ENCODE measurements around the gene COQ7.

The COQ7 gene

DNA sequence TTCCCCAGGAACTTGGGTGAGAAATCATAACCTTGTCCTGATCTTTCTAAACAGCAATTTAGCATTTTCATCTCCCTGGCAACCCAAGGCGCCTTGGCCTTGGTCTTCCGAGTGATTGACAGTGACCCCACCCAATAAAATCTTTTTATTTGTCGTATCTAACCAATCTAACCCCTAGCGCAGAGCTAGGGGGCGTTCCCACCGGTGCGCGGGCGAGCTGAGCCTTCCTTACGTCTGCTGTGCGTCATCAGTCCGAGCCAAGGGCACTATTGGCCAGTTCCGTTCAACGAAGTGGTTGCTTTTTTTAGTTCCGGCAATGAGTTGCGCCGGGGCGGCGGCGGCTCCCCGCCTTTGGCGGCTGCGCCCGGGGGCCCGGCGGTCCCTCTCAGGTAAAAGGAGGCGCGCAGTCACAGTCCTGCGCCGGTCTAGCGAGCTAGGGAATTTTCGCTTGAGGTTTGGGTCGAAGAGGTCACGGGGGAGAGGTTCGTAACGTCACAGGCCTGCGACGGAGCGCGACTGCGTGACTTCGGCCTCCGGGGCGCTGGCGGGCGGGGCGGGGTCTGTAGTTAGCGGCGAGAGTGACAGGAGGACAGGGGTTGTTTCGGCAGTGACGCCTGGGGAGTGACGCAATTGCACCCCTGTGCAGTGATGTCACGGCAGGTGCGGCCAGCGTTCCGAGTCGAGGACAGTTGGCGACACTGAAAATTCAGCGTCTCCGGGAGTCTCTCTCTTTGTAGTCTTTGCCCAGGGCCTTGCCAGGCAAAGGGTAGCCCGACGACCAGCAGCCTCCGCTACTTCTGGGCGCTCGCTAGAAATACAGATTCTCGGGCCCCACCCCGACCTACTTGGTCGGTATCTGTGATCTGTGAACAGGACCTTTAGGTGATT is at the start of gene COQ7:
TSS of gene COQ7 (plus strand) at position 266 of the 888 bp plus-strand sequence. CDS start at position 317, 51 bp downstream.
- peak; percentile 98 for DNase-seq

DNA sequence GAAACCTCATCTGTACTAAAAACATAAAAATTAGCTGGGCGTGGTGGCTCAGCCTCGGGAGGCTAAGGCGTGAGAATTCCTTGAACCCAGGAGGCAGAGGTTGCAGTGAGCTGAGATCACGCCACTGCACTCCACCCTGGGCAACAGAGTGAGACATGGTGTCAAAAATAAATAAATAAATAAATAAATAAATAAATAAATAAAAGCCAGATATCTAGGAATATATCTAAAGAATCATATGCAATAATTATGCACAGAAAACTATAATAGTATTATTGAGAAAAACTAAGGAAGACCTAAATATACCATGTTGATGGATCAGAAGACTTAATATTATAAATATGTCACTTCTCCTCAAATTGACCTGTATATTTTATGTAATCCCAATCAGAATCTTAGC is 46.7 kb upstream of the COQ7 start:
- DNase-seq = no peak

DNA sequence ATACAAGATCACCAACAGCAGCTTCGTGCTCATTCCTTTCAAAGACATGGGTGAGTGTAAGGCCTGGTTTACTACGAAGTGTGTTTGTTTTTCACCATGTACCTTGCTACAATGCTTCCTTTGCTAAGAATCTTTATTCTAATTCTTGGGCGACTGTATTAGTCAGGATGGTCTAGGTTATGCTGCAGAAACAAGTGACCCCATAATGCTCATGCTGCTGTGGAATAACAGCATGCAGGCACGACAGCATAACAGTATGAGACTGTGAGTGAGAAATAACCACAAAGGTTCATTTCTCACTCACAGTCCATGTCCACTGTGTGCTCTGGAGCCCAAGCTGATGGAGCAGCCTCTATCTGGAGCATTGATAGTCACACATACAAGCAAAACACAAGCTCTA is 45.7 kb upstream of the COQ7 start:
- DNase-seq = no peak

DNA sequence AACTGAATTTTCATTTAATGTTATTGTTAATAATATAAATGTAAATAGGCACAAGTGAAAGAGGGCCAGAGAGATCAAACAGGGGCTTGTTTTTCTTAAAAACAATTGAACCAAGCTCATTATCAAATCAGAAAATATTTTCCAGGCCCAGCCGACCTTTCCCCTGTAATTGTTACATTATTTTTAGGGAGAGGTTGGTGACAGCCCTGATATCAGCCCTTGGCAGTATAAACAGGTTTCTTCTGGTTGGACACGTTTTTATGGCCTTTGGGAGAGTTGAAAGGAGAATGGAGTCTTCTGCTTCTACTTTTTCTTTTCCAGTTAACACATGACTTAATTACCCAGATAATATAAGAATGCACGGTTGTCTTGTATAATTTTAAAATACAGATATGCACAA is 40.0 kb upstream of the COQ7 start:
- DNase-seq = no peak

DNA sequence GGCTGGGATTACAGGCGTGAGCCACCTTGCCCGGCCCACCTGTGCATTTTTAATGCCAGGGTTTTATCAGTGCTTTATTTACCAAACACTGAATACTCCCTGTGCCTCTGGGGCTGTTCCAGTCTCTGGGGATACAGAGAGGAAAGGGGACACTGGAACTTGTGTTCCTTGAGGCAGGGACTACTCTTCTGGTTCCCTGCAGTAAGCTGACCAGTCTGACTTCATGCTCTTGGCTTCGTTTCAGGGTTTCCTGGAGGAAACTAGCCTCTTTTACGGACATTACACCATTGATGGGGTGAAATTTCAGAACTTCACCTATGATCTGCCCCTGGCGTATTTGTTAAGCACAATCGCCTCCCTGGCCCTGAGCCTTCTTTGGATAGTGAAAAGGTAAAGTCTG is 37.4 kb upstream of the COQ7 start:
- no peak for DNase-seq

DNA sequence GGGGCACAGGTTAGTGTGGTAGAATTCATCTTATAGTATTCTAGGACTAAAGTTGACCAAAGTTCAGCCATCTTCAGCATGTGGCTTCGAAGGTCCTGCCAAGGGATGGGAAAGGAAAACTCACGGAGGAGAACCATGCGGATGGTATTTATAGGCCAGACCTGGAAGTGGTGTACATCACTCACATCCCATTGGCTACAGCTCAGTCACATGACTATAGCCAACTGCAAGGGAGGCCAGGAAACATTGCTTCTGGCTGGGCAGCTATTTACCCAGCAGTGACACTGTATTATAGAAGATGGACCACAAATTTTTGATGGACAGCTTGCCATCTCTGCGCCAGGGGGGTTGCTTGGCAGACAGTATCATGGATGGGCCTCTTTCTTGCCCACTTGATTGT is 35.7 kb upstream of the COQ7 start:
- DNase-seq = no peak

DNA sequence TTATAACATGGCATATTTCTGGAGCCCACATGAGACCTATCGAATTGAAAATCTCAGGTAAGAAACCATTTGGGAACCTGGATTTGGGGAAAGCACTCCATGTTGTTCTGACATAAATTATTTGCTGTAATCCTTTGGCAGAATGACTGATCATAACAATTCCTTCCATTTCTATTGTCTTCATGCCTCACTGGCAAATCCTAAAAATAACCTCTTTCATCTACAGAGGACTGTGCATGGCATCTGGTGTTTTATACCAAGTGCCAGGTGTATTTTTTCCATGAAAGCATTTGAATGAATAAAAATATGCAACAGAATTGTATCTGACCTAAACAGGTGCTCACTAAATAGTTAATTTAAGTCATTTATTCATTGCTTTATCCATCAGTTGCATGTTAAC is 33.7 kb upstream of the COQ7 start:
- DNase-seq = no peak

DNA sequence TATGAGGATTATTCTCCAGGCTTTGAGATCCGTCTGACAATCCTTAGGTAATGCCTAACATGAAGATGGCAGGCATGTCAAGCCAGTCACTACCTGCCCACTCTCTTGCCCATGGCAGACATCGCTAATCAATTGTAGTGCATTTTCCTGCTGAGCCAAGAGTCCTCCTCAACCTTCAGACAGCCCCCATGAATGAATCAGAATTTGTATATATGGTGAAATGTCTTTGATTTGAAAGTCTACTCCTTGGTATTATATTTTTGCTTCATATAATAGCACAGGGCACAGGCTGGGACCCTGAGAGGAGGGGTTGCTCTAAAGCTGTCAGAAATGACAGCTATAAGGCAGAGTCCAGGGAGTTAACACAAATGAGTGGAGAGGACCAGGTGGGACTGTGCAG is 27.0 kb upstream of the COQ7 start:
- DNase-seq = no peak

DNA sequence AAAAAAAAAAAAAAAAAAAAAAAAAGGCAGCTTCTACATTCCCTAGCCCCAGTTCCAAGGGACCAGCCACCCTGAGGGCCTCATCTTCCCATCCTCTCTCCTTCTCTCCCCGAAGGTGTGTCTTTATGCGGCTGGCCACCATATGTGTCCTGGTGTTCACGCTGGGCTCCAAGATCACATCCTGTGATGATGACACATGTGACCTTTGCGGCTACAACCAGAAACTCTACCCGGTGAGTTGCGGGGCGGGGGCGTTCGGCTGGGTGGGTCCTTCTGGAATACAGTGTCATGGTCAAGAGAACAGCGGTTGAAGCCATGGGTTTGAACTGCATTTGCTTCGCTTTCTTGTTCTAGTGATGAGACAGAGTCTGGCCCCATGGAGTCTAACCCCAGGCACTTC is 22.6 kb upstream of the COQ7 start:
- DNase-seq = no peak

DNA sequence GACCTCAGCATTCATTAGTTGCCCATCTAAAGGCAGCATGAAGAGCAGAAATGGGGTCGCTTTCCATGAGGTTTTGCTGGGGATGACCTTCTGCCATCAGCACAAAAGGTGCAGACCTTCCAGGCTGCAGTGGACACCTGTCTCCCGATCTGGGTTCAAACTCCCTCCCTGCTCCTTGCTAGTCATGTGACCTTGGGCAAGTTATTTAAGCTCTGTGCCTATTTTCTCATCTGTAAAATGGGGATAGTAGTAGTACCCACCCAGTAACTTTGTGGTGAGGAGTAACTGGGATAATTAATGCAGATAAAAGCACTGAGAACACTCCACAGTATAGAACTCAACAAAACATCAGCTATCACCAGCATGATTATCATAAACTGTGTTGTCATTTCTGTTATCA is 21.4 kb upstream of the COQ7 start:
- no peak for DNase-seq

DNA sequence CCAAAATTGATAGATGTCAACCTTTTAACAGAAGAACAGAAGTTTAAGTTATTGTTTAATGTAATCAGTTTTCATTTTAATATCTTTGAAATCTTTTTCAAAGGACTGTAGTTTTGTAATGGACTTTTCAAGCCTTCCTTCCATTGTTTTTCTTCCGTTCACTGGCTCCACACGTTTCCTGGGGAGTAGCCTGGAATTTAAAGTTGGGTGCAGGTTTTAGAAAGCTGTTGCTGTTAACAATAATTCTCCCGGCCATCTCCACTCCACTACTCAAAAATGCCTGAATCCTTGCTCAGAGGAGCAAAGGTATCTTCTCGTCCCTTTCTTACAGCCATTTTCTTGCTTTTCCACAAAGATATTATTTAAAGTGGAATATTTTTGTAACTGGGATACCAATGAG is 4.7 kb upstream of the COQ7 start:
- no peak for DNase-seq

DNA sequence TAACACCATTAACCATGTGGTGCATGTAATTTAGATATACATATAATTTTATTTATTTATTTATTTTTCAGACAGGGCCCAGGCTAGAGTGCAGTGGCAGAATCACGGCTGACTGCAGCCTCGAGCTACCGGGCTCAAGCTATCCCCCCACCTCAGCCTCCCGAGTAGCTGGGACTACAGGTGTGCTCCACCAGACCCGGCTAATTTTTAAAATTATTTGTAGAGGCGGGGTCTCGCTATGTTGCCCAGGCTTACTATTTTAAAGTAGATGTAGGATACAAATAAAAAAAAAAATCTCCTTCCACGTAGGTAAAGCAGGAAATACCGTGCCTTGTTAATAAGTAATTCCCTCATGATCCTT is 446 bp upstream of the COQ7 start:
- DNase-seq = no peak

DNA sequence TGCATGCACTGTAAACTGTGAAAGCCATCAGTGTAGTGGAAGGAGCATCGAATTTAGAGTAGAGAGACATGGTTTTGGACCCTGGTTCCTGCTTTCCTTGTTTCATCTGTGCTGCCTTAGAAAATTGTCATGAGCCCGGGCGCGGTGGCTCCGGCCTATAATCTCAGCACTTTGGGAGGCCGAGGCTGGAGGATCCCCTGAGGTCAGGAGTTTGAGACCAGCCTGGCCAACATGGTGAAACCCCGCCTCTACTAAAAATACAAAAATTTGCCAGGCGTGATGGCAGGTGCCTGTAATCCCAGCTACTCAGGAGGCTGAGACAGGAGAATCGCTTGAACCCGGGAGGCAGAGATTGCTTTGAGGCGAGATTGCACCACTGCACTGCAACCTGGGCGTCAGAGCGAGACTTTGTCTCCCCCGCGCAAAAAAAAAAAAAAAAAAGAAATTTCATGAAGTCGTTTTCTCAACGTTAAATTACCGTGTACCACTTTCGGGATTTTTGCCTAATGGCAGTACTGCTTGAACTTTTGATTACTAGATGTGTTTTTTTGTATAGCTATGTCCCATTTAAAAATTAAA is 912 bp downstream of the COQ7 start:
- no peak for DNase-seq

DNA sequence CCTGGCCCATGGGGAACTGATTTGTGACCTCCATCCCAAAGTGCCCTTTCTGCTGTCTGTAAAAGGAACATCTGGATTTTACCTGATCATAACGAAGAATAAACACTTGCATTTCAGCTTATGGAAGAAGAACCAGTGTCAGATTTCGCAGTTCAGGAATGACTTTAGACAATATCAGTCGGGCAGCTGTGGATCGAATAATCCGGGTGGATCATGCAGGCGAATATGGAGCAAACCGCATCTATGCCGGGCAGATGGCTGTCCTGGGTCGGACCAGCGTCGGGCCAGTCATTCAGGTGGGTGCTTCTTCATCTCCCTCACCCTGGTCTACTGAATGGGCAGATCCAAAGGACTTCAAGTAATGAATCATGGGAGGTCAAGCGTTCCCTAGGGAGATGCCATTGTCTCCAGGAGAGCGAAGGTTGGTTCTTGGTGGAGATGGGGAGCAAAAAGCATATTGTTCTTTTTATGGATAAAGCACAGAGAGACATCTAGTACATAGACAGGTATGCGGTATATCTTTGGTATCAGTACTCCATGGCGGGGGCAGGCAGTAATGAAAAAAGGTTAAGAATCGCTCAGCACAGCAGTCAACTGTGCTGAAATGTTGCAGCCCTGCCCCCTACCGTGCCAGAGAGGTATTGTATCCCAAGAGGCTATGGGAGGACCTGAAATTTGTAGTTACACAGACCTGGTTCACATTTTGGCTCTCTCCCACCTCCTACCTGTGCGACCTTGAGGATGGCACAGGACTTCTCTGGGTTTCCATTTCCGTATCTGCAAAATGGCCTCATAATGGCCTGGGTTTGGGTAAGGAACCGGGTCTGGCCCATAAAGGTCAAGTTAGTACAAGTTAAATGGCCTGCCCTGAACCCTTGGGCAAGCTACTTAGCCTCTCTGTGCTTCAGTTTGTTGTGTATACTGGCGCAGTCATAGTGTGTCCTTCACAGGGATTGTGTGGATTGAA is 4.7 kb downstream of the COQ7 start:
- peak; percentile 43 for DNase-seq

DNA sequence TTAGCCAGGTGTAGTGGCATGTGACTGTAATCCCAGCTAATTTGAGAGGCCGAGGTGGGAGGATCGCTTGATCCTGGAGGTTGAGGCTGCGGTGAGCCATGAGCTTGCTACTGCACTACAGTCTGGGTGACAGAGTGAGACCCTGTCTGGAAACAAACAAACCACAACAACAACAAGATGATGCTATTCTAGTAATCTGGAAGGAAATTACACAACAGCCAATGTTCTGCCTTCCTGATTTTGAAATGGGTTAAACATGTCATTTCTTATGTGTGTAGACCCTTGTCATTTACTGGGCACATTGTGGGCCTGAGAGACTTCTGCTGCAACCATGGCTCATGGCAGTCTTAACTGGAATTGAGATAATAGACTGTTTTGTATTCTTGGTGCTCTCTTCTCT is 5.9 kb downstream of the COQ7 start:
- no peak for DNase-seq

DNA sequence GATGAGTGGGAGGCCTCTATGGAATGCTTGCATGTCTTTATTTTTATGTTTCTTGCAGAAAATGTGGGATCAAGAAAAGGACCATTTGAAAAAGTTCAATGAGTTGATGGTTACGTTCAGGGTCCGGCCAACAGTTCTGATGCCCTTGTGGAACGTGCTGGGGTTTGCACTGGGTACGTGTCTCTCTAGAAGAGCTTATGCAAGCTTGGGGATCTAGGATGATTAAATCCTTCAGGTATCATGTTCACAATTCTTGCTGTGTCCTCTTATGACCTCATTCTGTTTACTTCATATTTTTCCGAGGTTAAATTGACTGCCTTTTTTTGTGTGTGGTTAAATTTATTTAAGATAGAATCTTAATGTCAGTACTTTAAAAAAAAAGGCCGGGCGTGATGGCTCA is 6.4 kb downstream of the COQ7 start:
- no peak for DNase-seq

DNA sequence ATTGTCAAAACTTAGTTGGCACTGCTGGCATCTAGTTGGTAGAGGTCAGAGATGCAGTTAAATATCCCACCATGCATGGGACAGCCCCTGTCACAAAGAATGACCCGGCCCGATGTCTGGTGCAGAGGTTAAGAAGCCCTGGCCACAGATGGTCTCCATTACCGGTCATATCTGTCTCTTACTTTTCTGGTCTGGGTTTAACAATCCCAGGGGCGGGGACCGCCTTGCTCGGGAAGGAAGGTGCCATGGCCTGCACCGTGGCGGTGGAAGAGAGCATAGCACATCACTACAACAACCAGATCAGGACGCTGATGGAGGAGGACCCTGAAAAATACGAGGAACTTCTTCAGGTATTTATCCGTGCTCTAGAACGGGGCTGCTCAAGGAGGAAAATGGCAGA is 8.1 kb downstream of the COQ7 start:
- DNase-seq = no peak

DNA sequence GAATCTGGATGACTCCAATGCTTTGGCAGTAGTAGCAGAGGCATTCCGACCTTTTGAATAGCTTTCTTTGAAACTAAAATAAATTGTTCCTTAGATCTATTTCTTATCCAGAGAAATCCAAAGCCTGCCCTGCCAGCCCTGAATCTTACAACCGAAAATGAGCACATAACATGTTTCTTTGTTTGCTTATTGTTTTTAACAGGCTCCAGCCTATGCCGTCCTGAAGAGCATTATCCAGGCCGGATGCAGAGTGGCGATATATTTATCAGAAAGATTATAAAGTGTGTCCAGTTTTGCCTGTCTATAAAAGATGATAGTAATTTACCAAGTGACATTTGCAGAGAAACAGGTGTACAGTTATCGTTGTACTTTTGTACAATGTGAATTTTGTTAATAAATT is 10.5 kb downstream of the COQ7 start:
- no peak for DNase-seq

DNA sequence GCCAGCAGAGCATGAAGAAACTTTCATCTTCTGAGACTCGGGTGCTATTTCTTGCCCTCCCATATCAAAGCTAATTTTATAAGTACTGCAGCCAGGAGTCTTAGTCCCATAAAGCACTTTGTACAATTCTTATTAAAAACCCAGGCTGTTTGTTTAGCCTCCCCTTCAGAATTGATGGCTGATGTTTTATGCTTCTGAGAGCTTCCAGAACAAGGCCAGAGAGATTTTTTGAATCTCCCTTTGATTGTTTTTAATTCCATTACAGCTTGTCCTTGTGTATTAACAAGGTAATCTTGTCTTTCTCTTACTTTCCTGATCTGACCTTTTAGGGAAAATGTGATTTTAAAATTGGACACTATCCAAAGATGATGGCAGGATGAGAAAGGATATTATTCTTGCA is 16.3 kb downstream of the COQ7 start:
- DNase-seq = no peak

DNA sequence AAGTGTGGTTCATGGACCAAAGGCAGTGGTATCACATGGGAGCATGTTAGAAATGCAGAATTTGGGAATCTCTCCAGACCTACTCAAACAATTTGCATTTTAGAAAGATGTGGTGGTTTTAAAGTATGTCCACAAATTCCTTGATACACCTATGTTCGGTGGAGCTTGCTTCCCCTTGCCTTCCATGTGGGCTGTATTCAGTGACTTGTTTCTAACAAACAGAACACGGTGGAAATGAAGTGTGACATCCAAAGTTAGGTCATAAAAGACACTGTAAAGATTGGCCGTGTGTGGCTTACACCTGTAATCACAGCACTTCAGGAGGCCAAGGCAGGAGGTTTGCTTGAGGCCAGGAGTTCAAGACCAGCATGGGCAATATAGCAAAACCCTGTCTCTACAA is 16.7 kb downstream of the COQ7 start:
- DNase-seq = no peak

DNA sequence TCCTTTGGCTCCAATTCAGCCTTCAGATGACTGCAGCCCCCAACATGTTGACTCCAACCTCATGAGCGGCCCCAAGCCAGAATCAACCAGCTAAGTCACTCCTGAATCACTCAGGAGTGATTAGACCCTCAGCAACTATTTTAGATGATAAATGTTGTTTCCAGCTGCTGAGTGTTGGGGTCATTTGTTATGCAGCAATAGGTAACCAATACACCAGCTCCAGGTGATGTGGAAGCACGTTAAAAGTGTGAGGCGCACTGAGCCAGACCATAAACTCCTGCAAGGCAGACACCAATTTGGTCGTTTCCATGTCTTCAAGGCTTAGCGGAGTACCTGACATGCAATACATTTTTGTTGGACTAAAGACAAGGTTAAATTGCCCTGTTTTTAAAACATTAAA is 17.5 kb downstream of the COQ7 start:
- no peak for DNase-seq

DNA sequence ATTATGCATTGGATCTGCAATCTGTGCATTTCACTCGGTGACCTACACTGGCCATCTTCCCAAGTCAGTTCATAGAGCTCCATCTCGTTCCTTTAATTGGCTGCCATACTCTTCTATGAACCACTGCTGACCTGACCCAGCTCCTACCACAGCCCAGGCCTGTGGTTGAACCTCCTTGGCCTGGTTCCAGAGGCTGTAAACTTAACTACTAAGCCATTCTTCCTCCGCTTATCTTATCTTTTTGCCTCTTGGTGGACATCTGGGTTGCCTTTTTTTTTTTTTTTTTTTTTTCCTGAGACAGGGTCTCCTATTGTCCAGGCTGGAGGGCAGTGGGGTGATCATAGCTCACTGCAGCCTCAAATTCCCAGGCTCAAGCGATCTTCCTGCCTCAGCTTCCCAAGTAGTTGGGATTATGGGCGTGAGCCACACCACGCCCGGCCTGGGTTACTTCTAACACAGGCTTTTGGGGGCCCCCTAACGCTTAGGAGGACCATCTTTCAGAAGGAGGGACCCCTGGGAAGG is 18.3 kb downstream of the COQ7 start:
- no peak for DNase-seq

Measured in stimulated activated CD4-positive, alpha-beta T cell treated with anti-CD3 and anti-CD28 coated beads, Interleukin-12 subunit alpha, Interleukin-12 subunit beta, amount 100 ng/mL, for 4 hours (primary cell).